SK-N-MC (cell line): ENCODE measurements around the gene CCDC92B.

Source experiments
- EZH2 ChIP-seq: fragments of 200-600 bp; sonication (generic); IDR thresholded peaks from one replicate; pipeline ENCODE4 v1.6.1; 2017; ENCODE audit warnings: antibody characterized with exemption
- POLR2AphosphoS5 ChIP-seq: IDR thresholded peaks from 2 replicates; pipeline ENCODE4 v1.6.1; 2012; ENCODE audit warnings: mild to moderate bottlenecking, low read depth, low read length, borderline replicate concordance

DNA sequence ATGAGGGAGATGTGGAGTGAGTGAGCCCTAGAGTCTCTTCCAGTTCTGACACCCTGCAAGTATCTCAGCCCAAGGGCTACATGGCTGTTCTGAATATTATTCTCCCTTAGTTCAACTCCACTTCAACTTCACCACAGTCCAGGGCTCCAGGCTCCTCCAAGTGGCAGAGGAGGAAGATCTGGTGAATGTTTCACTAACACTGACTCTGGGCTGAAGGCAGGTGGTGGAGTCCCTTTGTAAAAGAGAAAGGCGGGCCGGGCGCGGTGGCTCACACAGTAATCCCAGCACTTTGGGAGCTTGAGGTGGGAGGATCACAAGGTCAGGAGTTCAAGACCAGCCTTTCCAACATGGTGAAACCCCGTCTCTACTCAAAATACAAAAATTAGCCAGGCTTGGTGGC, 13.6 kb downstream of the CCDC92B start:
- TF ChIP-seq POLR2AphosphoS5 (no peak), EZH2 (no peak)
